A549 (cell line): Measurements from ENCODE around the gene SORL1. TPM values are rescaled to one million over a fixed set of nuclear protein-coding genes. Genes with fewer than 3 reads are reported as not detected.

Experiments used
- ATAC-seq, 2 experiments: fragments of 200-7000 bp in 1 of 2; fragments of >200 bp in 1 of 2; cut with Nextera tagmentation in 1 of 2; cut with Tn5 transposase in 1 of 2; 3 replicates each; pipeline versions ENCODE4 v1.8.0 to v1.9.1; 2018 to 2020; ENCODE audit warnings: mild to moderate bottlenecking in 1 of 2, moderate library complexity in 1 of 2
- CTCF ChIA-PET: fragments of 300-600 bp; sonication (Branson Sonifier 250); formaldehyde crosslinking; extraction: SDS; loops from one replicate; lab custom pipeline; 2021; ENCODE audit warnings: antibody characterized with exemption, inconsistent platforms; lab: Yijun Ruan, JAX
- POLR2A ChIA-PET: fragments of 350-600 bp; formaldehyde crosslinking; extraction: SDS; loops from one replicate; lab custom pipeline; 2021; ENCODE audit warnings: antibody characterized with exemption, inconsistent platforms; lab: Yijun Ruan, JAX
- DNase-seq, 2 experiments: peaks; one replicate each; pipeline versions ENCODE4 v3.0.0 to v3.0.0-alpha.2; 2011 to 2016; ENCODE audit warnings: low read depth in 1 of 2, low spot score in 1 of 2
- FAIRE-seq: peaks from 2 replicates; lab custom pipeline; 2011; peaks lifted over from hg19 to GRCh38; lab: Jason Lieb, UNC
- H3K27ac ChIP-seq, 2 experiments: fragments of >200 bp; sonication (Bioruptor Twin); formaldehyde crosslinking; 3 replicates each; pipeline ENCODE4 v1.5.1; 2016 to 2017
- H3K4me1 ChIP-seq: fragments of >200 bp; sonication (Bioruptor Twin); formaldehyde crosslinking; 3 replicates; pipeline ENCODE4 v1.6.1; 2016
- H3K4me2 ChIP-seq: fragments of >200 bp; sonication (Bioruptor Twin); formaldehyde crosslinking; 3 replicates; pipeline ENCODE4 v1.6.1; 2016
- H3K4me3 ChIP-seq: fragments of >200 bp; sonication (Bioruptor Twin); formaldehyde crosslinking; 3 replicates; pipeline ENCODE4 v1.5.1; 2016
- H3K9me3 ChIP-seq: fragments of >200 bp; sonication (Bioruptor Twin); formaldehyde crosslinking; 3 replicates; pipeline ENCODE4 v1.6.1; 2016
- BHLHE40 ChIP-seq: IDR thresholded peaks from 2 replicates; pipeline ENCODE4 v1.6.1; 2012; ENCODE audit warnings: low read depth, low read length, inconsistent platforms
- CHD4 ChIP-seq: fragments of 200-600 bp; sonication (generic); IDR thresholded peaks from 2 replicates; pipeline ENCODE4 v1.6.1; 2016; ENCODE audit warnings: antibody characterized with exemption, mild to moderate bottlenecking, borderline replicate concordance
- EP300 ChIP-seq, 2 experiments: fragments of >200 bp; sonication (Bioruptor Twin); formaldehyde crosslinking; IDR thresholded peaks; 2 replicates in 1 of 2; 3 replicates in 1 of 2; pipeline ENCODE4 v1.6.1; 2016 to 2017
- FOXS1 ChIP-seq: fragments of 250-450 bp; sonication (Bioruptor Pico); IDR thresholded peaks from 2 replicates; pipeline ENCODE4 v1.5.0; 2020; ENCODE audit warnings: mild to moderate bottlenecking, moderate library complexity
- HEYL ChIP-seq: fragments of 250-450 bp; sonication (Bioruptor Pico); IDR thresholded peaks from 2 replicates; pipeline ENCODE4 v1.8.0; 2021; ENCODE audit warnings: mild to moderate bottlenecking, moderate library complexity
- HOXA7 ChIP-seq: fragments of 250-450 bp; sonication (Bioruptor Pico); IDR thresholded peaks from 2 replicates; pipeline ENCODE4 v1.5.0; 2020; ENCODE audit warnings: mild to moderate bottlenecking, moderate library complexity
- KDM1A ChIP-seq: fragments of 200-600 bp; sonication (generic); IDR thresholded peaks from 2 replicates; pipeline ENCODE4 v1.6.1; 2016; ENCODE audit warnings: low read depth, mild to moderate bottlenecking
- KDM5A ChIP-seq: fragments of 200-600 bp; sonication (generic); IDR thresholded peaks from 2 replicates; pipeline ENCODE4 v1.6.1; 2016; ENCODE audit warnings: antibody characterized with exemption, mild to moderate bottlenecking
- MAFK ChIP-seq: fragments of 450-650 bp; IDR thresholded peaks from 2 replicates; pipeline ENCODE4 v1.6.1; 2014; ENCODE audit not compliant: partially characterized antibody
- MYC ChIP-seq: IDR thresholded peaks from 2 replicates; pipeline ENCODE4 v1.6.1; 2012; ENCODE audit warnings: mild to moderate bottlenecking, inconsistent platforms, low read length, improper control_type of control experiment, borderline replicate concordance
- POLR2A ChIP-seq: IDR thresholded peaks from 2 replicates; pipeline ENCODE4 v1.6.1; 2012; ENCODE audit warnings: mild to moderate bottlenecking, low read length
- RAD21 ChIP-seq, 2 experiments: fragments of >200 bp in 1 of 2; sonication (Bioruptor Twin) in 1 of 2; formaldehyde crosslinking in 1 of 2; IDR thresholded peaks in 1 of 2; conservative IDR thresholded peaks in 1 of 2; 2 replicates in 1 of 2; 3 replicates in 1 of 2; pipeline ENCODE4 v1.6.1; 2012 to 2018; ENCODE audit warnings: inconsistent platforms in 1 of 2
- RNF2 ChIP-seq: fragments of 200-600 bp; sonication (generic); IDR thresholded peaks from 2 replicates; pipeline ENCODE4 v1.6.1; 2016; ENCODE audit warnings: low read depth, mild to moderate bottlenecking, antibody characterized with exemption, moderate library complexity, borderline replicate concordance
- TFCP2L1 ChIP-seq: fragments of 250-450 bp; sonication (Bioruptor Pico); IDR thresholded peaks from 2 replicates; pipeline ENCODE4 v1.5.0; 2021; ENCODE audit warnings: mild to moderate bottlenecking
- TP53 ChIP-seq: fragments of 250-450 bp; sonication (Bioruptor Pico); IDR thresholded peaks from 2 replicates; pipeline ENCODE4 v1.5.0; 2021; ENCODE audit warnings: mild to moderate bottlenecking, moderate library complexity
- ZC3H11A ChIP-seq: fragments of 450-650 bp; IDR thresholded peaks from 2 replicates; pipeline ENCODE4 v1.6.1; 2014; ENCODE audit warnings: antibody characterized with exemption, mild to moderate bottlenecking
- WGBS: methylation state at CpG from one replicate; pipeline ENCODE4 v1.1.6; 2017; ENCODE audit errors: missing lambda C conversion rate; 5-methylcytosine and 5-hydroxymethylcytosine counted together
- polyA plus RNA-seq, 4 experiments: library from polyadenylated mRNA; depleted of rRNA in 3 of 4; stranded (reverse); fragments of >200 nt; fragmentation: RNase III in 1 of 4; extraction: RNeasy Plus Mini Kit Qiagen cat#74134 plus additional on column Dnase treatment in 1 of 4; gene quantifications; 2 replicates in 3 of 4; 3 replicates in 1 of 4; pipeline ENCODE4 v1.2.3, GENCODE V29; 2011 to 2017
- TF ChIP-seq, protein P1 (sequence below): IDR thresholded peaks from 2 replicates; pipeline ENCODE4 v1.6.1; 2012; ENCODE audit warnings: low read depth, borderline replicate concordance
- TF ChIP-seq, protein P2 (sequence below): fragments of 250-450 bp; sonication (Bioruptor Pico); IDR thresholded peaks from 2 replicates; pipeline ENCODE4 v1.5.0; 2020; ENCODE audit warnings: low read depth, mild to moderate bottlenecking, moderate library complexity
- TF ChIP-seq, protein P3 (sequence below): fragments of >200 bp; sonication (Bioruptor Twin); formaldehyde crosslinking; IDR thresholded peaks from 3 replicates; pipeline ENCODE4 v1.5.1; 2016

Gene SORL1
- polyA plus RNA-seq, 2 of the 4 experiments (the other 2 are of a cell fraction) = 0.45 to 3.8 TPM

- TF ChIP-seq, protein P1, sequence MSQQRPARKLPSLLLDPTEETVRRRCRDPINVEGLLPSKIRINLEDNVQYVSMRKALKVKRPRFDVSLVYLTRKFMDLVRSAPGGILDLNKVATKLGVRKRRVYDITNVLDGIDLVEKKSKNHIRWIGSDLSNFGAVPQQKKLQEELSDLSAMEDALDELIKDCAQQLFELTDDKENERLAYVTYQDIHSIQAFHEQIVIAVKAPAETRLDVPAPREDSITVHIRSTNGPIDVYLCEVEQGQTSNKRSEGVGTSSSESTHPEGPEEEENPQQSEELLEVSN = no peak
- TF ChIP-seq RAD21 (conservative IDR thresholded peaks at IDR 0.05 in 1 of 2, IDR thresholded peaks at IDR 0.05 in 1 of 2) (no peak), KDM5A (no peak), HOXA7 (CRISPR knock-in tag) (no peak), TP53 (CRISPR knock-in tag) (no peak), MYC (no peak), BHLHE40 (no peak), POLR2A (no peak), RNF2 (no peak), FOXS1 (CRISPR knock-in tag) (no peak), KDM1A (no peak), TFCP2L1 (CRISPR knock-in tag) (no peak), ZC3H11A (no peak)
- TF ChIP-seq, protein P2, sequence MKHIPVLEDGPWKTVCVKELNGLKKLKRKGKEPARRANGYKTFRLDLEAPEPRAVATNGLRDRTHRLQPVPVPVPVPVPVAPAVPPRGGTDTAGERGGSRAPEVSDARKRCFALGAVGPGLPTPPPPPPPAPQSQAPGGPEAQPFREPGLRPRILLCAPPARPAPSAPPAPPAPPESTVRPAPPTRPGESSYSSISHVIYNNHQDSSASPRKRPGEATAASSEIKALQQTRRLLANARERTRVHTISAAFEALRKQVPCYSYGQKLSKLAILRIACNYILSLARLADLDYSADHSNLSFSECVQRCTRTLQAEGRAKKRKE (CRISPR knock-in tag) = no peak
- TF ChIP-seq, all 56 proteins: peak for 0
- DNase-seq = peak in 1 of 2 experiments; percentile 1
- 64% methylated on average over 3 of the region's 7 CpGs for WGBS
- no peak overlapping the region for H3K4me3 ChIP-seq
- no peak overlapping the region for H3K27ac ChIP-seq
- no peaks in the 10 kb centered on the region for H3K4me1 ChIP-seq
- H3K9me3 ChIP-seq = no peaks in the 10 kb centered on the region
- ChIA-PET POLR2A (no interaction called here), CTCF (interaction anchor here (0.6 to 0.7 kb wide), 2 partner anchors 708 to 1175 kb away, joined by 3 read pairs; no protein-coding TSS in a partner anchor)
- no peak for FAIRE-seq
- H3K4me2 ChIP-seq = no peak overlapping the region
- no peak for ATAC-seq
Measured at GRCh38 chr11:121417055-121417551, 35.0 kb upstream of the SORL1 start.

DNA sequence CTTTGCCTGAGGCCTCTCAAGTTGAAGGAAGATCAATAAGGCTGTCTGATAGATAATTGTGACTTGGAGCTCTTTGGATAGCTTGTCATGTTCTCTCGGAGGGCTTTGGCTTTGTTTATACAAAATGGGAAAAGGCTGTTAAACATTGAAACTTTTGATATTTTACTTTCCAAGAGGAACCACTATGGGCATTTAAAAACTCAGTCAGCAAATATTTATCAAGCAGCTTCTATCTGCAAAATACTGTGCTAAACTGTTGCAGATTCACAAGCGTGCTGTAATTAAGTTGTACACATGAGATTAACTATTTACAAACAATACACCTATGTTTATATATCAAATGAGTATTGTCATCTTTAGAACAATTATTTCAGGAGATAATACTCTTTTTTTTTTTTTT, 34.5 kb upstream of the SORL1 start:
- Histone ChIP-seq H3K9me3 (no peaks in the 10 kb centered on the region), H3K4me2 (no peak overlapping the region), H3K4me1 (no peaks in the 10 kb centered on the region), H3K4me3 (no peak overlapping the region), H3K27ac (no peak overlapping the region)
- ChIA-PET POLR2A (no interaction called here), CTCF (interaction anchor here (0.6 to 0.7 kb wide), 2 partner anchors 708 to 1174 kb away, joined by 3 read pairs; no protein-coding TSS in a partner anchor)
- no peak for ATAC-seq
- WGBS = 52% methylated on average over 2 of the region's 2 CpGs
- no peak for DNase-seq
- TF ChIP-seq EP300 (IDR thresholded peaks at IDR 0.05) (no peak), MAFK (peak; percentile 26)
- FAIRE-seq = no peak

DNA sequence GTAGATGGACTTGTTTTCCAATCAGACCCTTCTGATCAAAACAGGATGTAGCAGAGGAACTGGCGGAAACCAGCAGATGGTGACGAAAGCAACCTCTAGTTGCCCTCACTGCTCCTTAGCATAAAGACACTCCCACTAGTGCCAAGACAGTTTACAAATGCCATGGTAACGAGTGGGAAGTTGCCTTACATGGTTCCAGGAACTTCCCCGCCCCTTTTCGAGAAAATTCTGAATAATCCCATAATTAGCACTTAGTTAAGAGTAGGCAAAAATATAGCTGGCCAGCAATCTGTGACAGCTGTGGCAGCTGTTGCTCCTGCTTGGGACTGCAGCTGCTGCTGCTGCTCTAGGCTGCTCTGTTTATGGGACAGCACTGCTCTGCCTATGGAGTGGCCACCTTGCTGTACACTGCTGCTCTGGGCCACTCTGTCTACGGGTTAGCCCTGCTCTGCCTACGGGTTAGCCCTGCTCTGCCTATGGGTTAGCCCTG, 33.4 kb upstream of the SORL1 start:
- no peak for TF ChIP-seq ZC3H11A
- no peak for TF ChIP-seq TFCP2L1 (CRISPR knock-in tag)
- TF ChIP-seq RNF2 = no peak
- TF ChIP-seq CHD4 = no peak
- TF ChIP-seq, protein P3, sequence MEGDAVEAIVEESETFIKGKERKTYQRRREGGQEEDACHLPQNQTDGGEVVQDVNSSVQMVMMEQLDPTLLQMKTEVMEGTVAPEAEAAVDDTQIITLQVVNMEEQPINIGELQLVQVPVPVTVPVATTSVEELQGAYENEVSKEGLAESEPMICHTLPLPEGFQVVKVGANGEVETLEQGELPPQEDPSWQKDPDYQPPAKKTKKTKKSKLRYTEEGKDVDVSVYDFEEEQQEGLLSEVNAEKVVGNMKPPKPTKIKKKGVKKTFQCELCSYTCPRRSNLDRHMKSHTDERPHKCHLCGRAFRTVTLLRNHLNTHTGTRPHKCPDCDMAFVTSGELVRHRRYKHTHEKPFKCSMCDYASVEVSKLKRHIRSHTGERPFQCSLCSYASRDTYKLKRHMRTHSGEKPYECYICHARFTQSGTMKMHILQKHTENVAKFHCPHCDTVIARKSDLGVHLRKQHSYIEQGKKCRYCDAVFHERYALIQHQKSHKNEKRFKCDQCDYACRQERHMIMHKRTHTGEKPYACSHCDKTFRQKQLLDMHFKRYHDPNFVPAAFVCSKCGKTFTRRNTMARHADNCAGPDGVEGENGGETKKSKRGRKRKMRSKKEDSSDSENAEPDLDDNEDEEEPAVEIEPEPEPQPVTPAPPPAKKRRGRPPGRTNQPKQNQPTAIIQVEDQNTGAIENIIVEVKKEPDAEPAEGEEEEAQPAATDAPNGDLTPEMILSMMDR = no peak
- no peak for TF ChIP-seq HEYL
- no peak for TF ChIP-seq TP53 (CRISPR knock-in tag)
- FAIRE-seq (no peak), DNase-seq (no peak), ATAC-seq (no peak)
- H3K4me3 ChIP-seq = no peak overlapping the region
- ChIA-PET POLR2A (no interaction called here), CTCF (interaction anchor here (0.6 kb wide), 1 partner anchor 1918 kb away, joined by 4 read pairs; no protein-coding TSS in a partner anchor)
- H3K9me3 ChIP-seq = no peaks in the 10 kb centered on the region
- 37% methylated on average over 7 of the region's 7 CpGs for WGBS
- no peak overlapping the region for H3K4me2 ChIP-seq
- H3K27ac ChIP-seq = no peak overlapping the region
- H3K4me1 ChIP-seq = no peaks in the 10 kb centered on the region
